HepG2 (cell line): ENCODE data around the gene MYL9. TPM values are rescaled to one million over a fixed set of nuclear protein-coding genes. Genes with fewer than 3 reads are reported as not detected.

ENCODE experiments used
- DNMT1 ChIP-seq: sonication (generic); formaldehyde crosslinking; IDR thresholded peaks from 2 replicates; pipeline ENCODE4 v1.5.1; 2020; ENCODE audit warnings: mild to moderate bottlenecking, missing genetic modification reagents
- FLYWCH1 ChIP-seq: sonication (generic); formaldehyde crosslinking; IDR thresholded peaks from 2 replicates; pipeline ENCODE4 v1.8.1; 2023; ENCODE audit warnings: mild to moderate bottlenecking, missing genetic modification reagents
- FOXJ3 ChIP-seq: sonication (generic); formaldehyde crosslinking; IDR thresholded peaks from 2 replicates; pipeline ENCODE4 v1.4.0; 2020; ENCODE audit warnings: missing genetic modification reagents, mild to moderate bottlenecking, borderline replicate concordance
- GTF2F1 ChIP-seq: fragments of 150-350 bp; IDR thresholded peaks from 2 replicates; pipeline ENCODE4 v1.6.1; 2014; ENCODE audit warnings: low read length
- GTF3A ChIP-seq: sonication (generic); formaldehyde crosslinking; conservative IDR thresholded peaks from 2 replicates; pipeline ENCODE4 v1.4.0; 2020; ENCODE audit warnings: mild to moderate bottlenecking, missing genetic modification reagents
- MEIS2 ChIP-seq: sonication (generic); formaldehyde crosslinking; IDR thresholded peaks from 2 replicates; pipeline ENCODE4 v1.9.0; 2021; ENCODE audit warnings: mild to moderate bottlenecking, missing genetic modification reagents
- RERE ChIP-seq: IDR thresholded peaks from 2 replicates; pipeline ENCODE4 v1.6.1; 2016; ENCODE audit warnings: low read depth, missing genetic modification reagents, missing compliant biosample characterization
- ZMYM3 ChIP-seq: sonication (generic); formaldehyde crosslinking; IDR thresholded peaks from 2 replicates; pipeline ENCODE4 v1.5.1; 2020; ENCODE audit warnings: mild to moderate bottlenecking, missing genetic modification reagents
- ZNF333 ChIP-seq: sonication (generic); formaldehyde crosslinking; IDR thresholded peaks from 2 replicates; pipeline ENCODE4 v1.4.0; 2020; ENCODE audit warnings: mild to moderate bottlenecking, missing genetic modification reagents, borderline replicate concordance
- ZNF589 ChIP-seq: sonication (generic); formaldehyde crosslinking; conservative IDR thresholded peaks from 2 replicates; pipeline ENCODE4 v1.8.0; 2022; ENCODE audit warnings: mild to moderate bottlenecking, moderate library complexity, missing genetic modification reagents
- polyA plus RNA-seq, 8 experiments: library from polyadenylated mRNA; depleted of rRNA in 3 of 8; stranded (reverse) in 7 of 8; unstranded in 1 of 8; fragments of >200 nt; fragmentation: Illumina TruSeq in 4 of 8; extraction: Trizol in 4 of 8; gene quantifications; 2 replicates each; pipeline versions ENCODE4 v1.2.1 to v1.2.3, GENCODE V29; 2011 to 2016; ENCODE audit warnings: low read depth in 4 of 8, missing spikeins in 1 of 8, mixed read lengths in 1 of 8; ENCODE audit not compliant: insufficient read depth in 1 of 8
- total RNA-seq, 5 experiments: library from RNA; depleted of rRNA; stranded (reverse); fragments of >200 nt; fragmentation: Illumina TruSeq; extraction: Trizol; gene quantifications; 2 replicates each; pipeline ENCODE4 v1.2.3, GENCODE V29; 2016; ENCODE audit warnings: low read depth in 1 of 5
- TF ChIP-seq, protein P1 (sequence below), 2 experiments: sonication (generic) in 1 of 2; formaldehyde crosslinking in 1 of 2; IDR thresholded peaks; 2 replicates each; pipeline versions ENCODE4 v1.6.1 to v1.9.0; 2014 to 2022; ENCODE audit warnings: antibody characterized with exemption in 1 of 2, borderline replicate concordance in 1 of 2, inconsistent platforms in 1 of 2, low read depth in 1 of 2, missing genetic modification reagents in 1 of 2
- TF ChIP-seq, protein P2 (sequence below), 2 experiments: IDR thresholded peaks; 2 replicates each; pipeline ENCODE4 v1.6.1; 2011 to 2012; ENCODE audit warnings: low read length in 2 of 2, borderline replicate concordance in 1 of 2, low read depth in 1 of 2, mild to moderate bottlenecking in 1 of 2, moderate library complexity in 1 of 2

MYL9 gene
- total and polyA plus RNA-seq, 2 of the 13 experiments (the other 11 are each of a cell fraction or from before 2014, with no cell fraction given): 0.87 to 2.2 TPM

DNA sequence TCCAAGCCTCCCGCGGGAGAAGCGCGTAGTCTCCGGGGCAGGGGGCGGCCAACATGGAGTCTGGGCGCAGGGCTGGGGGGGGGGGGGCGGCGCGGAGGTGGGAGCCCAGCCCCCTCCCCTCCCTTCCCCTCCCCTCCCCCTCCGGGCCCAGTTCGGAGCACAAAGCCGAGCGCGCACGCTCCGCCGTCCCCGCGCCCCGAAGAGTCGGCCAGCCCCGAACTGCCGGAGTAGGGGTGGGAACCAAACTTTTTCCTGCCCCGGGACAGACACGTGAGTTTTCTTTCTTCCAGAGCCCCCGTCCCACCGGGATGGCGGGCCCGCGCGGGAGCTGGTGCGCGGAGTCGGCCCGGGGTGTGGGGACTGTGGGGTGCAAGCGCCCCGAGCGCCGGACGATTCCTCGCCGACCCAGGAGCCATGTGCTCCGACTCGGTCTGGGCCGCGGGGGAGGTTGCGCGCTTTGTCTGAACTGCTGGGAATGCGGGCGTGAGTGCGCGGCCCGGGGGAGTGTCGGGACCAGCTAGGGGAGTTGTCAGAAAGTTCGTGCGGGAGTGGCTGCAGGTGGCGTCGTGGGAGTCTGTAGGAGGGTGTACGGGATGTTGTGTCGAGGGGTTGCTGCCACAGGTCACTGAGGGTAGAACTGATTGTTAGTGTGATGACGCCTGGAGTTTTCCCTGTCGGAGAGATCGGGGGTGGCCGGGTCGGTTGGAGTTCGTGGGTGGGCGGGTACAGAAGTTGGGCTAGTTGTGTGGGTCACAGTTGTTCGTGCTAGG is 33.2 kb downstream of the MYL9 start (continued):
- TF ChIP-seq, protein P1, sequence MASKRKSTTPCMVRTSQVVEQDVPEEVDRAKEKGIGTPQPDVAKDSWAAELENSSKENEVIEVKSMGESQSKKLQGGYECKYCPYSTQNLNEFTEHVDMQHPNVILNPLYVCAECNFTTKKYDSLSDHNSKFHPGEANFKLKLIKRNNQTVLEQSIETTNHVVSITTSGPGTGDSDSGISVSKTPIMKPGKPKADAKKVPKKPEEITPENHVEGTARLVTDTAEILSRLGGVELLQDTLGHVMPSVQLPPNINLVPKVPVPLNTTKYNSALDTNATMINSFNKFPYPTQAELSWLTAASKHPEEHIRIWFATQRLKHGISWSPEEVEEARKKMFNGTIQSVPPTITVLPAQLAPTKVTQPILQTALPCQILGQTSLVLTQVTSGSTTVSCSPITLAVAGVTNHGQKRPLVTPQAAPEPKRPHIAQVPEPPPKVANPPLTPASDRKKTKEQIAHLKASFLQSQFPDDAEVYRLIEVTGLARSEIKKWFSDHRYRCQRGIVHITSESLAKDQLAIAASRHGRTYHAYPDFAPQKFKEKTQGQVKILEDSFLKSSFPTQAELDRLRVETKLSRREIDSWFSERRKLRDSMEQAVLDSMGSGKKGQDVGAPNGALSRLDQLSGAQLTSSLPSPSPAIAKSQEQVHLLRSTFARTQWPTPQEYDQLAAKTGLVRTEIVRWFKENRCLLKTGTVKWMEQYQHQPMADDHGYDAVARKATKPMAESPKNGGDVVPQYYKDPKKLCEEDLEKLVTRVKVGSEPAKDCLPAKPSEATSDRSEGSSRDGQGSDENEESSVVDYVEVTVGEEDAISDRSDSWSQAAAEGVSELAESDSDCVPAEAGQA (IDR thresholded peaks at IDR 0.05; ENCODE audit: low read depth): no peak
- TF ChIP-seq, protein P1 (CRISPR knock-in tag; IDR thresholded peaks at IDR 0.05; ENCODE audit: borderline replicate concordance): peak; percentile 69; the same call in 1 of the 2 replicates
- TF ChIP-seq ZNF333 (CRISPR knock-in tag) (peak; percentile 95; the same call in 1 of the 2 replicates), ZMYM3 (CRISPR knock-in tag) (no peak), ZNF589 (CRISPR knock-in tag) (peak; percentile 97; the same call in 1 of the 2 replicates), DNMT1 (CRISPR knock-in tag) (peak; percentile 16; the same call in 1 of the 2 replicates), FLYWCH1 (CRISPR knock-in tag) (peak; percentile 79; the same call in 1 of the 2 replicates), MEIS2 (0 out of 2 replicates have a peak, but pooled peaks have one; percentile 7), FOXJ3 (CRISPR knock-in tag) (no peak), GTF3A (CRISPR knock-in tag) (no peak), GTF2F1 (no peak), RERE (no peak)
- TF ChIP-seq, protein P2, sequence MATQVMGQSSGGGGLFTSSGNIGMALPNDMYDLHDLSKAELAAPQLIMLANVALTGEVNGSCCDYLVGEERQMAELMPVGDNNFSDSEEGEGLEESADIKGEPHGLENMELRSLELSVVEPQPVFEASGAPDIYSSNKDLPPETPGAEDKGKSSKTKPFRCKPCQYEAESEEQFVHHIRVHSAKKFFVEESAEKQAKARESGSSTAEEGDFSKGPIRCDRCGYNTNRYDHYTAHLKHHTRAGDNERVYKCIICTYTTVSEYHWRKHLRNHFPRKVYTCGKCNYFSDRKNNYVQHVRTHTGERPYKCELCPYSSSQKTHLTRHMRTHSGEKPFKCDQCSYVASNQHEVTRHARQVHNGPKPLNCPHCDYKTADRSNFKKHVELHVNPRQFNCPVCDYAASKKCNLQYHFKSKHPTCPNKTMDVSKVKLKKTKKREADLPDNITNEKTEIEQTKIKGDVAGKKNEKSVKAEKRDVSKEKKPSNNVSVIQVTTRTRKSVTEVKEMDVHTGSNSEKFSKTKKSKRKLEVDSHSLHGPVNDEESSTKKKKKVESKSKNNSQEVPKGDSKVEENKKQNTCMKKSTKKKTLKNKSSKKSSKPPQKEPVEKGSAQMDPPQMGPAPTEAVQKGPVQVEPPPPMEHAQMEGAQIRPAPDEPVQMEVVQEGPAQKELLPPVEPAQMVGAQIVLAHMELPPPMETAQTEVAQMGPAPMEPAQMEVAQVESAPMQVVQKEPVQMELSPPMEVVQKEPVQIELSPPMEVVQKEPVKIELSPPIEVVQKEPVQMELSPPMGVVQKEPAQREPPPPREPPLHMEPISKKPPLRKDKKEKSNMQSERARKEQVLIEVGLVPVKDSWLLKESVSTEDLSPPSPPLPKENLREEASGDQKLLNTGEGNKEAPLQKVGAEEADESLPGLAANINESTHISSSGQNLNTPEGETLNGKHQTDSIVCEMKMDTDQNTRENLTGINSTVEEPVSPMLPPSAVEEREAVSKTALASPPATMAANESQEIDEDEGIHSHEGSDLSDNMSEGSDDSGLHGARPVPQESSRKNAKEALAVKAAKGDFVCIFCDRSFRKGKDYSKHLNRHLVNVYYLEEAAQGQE (IDR thresholded peaks at IDR 0.05; ENCODE audit: borderline replicate concordance in 1 of 2, low read depth in 1 of 2, low read length in 2 of 2): no peak
